ENCODE measurements around the gene DCBLD2.
"Not testable (repeated sequence)": the region's sequence is repeated elsewhere in the genome, so short reads cannot be mapped to it uniquely, and the experiment has no call there.

DCBLD2 gene

GRCh38 chr3:98901119-98901391 lies 440 bp downstream of the DCBLD2 start:
- Mint-ChIP-seq H3K9me3 (ENCODE audit: low read depth) (no peaks in the 10 kb centered on the region), H3K4me1 (ENCODE audit: low read depth) (peaks cover 18% of the 10 kb centered on the region), H3K4me3 (peak overlapping the region; percentile 92), H3K27ac (peak overlapping the region; percentile 46), H3K27me3 (peaks cover 5% of the 10 kb centered on the region), H3K36me3 (no peaks in the 10 kb centered on the region)

- peaks cover 5% of the 10 kb centered on the region for H3K27me3 Mint-ChIP-seq
- no peaks in the 10 kb centered on the region for H3K36me3 Mint-ChIP-seq
- H3K4me1 Mint-ChIP-seq (ENCODE audit: low read depth): peaks cover 18% of the 10 kb centered on the region
- H3K9me3 Mint-ChIP-seq (ENCODE audit: low read depth): no peaks in the 10 kb centered on the region
- H3K27ac Mint-ChIP-seq: peak overlapping the region; percentile 46
- peak overlapping the region; percentile 85 for H3K4me3 Mint-ChIP-seq
Observed at GRCh38 chr3:98900265-98901118, 1.0 kb downstream of the DCBLD2 start.

DNA sequence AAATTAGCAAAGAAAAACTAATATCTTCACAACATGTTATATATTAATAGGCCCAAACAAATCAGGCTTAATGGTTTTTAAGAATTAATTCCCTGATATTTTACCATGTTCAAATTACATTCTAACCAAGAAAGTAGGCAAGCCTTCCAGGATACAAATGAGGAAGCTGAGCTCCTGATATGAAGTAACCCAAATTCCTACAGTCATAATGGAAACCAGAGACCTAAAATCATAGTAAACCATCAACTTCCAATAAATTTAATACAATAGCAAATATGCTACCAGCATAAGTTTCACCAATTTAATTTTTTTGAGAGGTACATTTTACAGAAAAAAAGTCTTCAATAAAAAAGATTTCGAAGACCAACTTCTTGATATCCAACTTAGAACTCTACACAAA lies 3.8 kb downstream of the DCBLD2 start:
- Mint-ChIP-seq H3K27ac (no peak overlapping the region), H3K36me3 (no peaks in the 10 kb centered on the region), H3K9me3 (ENCODE audit: low read depth) (no peaks in the 10 kb centered on the region), H3K27me3 (no peaks in the 10 kb centered on the region), H3K4me1 (ENCODE audit: low read depth) (peaks cover 18% of the 10 kb centered on the region), H3K4me3 (no peak overlapping the region)

DNA sequence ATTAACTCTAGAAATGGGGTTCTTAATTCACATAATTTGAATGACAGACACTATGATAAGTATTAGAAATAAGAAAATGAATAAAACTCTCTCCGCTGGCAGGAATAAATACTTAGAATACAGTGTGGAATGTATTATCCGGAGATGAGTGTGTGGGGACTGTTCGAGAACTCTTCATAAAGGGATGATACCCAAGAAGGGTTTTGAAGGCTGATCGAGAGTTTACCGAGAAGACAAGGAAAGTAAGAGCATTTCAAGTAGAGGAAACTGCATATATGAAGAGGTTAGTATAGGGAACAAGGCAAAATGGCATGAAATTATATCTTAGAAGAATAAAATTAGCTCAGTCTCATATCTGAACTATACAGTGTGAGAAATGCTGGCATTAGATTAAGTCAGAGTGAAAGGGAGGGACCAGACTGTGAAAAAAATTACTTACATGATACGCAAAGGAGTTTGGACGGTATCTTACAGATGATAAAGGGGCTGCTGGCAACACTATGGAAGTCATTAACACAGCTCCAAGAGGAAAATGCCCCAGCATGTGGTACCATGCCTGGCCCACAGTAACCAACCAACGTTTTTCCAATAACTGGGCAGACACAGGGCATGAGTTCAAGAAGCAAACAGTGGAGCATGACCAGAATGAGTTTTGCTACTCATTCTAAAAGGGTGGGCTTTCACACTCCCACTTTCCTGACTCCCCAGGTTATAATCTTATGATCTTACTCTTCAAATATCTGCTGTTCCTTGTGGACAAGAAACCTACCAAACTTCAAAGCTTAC lies 6.5 kb downstream of the DCBLD2 start:
- H3K27ac Mint-ChIP-seq: no peak overlapping the region
- H3K4me1 Mint-ChIP-seq (ENCODE audit: low read depth): peaks cover 5% of the 10 kb centered on the region
- H3K27me3 Mint-ChIP-seq: no peaks in the 10 kb centered on the region
- no peaks in the 10 kb centered on the region for H3K36me3 Mint-ChIP-seq
- H3K9me3 Mint-ChIP-seq (ENCODE audit: low read depth): no peaks in the 10 kb centered on the region
- H3K4me3 Mint-ChIP-seq: no peak overlapping the region

GRCh38 chr3:98893740-98894139 lies 7.8 kb downstream of the DCBLD2 start:
- H3K36me3 Mint-ChIP-seq: no peaks in the 10 kb centered on the region
- no peaks in the 10 kb centered on the region for H3K4me1 Mint-ChIP-seq (ENCODE audit: low read depth)
- H3K27ac Mint-ChIP-seq: no peak overlapping the region
- no peak overlapping the region for H3K4me3 Mint-ChIP-seq
- H3K27me3 Mint-ChIP-seq: no peaks in the 10 kb centered on the region
- no peaks in the 10 kb centered on the region for H3K9me3 Mint-ChIP-seq (ENCODE audit: low read depth)

GRCh38 chr3:98892263-98892662 lies 9.2 kb downstream of the DCBLD2 start:
- Mint-ChIP-seq H3K4me3 (no peak overlapping the region), H3K36me3 (no peaks in the 10 kb centered on the region), H3K27ac (no peak overlapping the region), H3K4me1 (ENCODE audit: low read depth) (no peaks in the 10 kb centered on the region), H3K27me3 (no peaks in the 10 kb centered on the region), H3K9me3 (ENCODE audit: low read depth) (no peaks in the 10 kb centered on the region)

- H3K36me3 Mint-ChIP-seq: no peaks in the 10 kb centered on the region
Observed at GRCh38 chr3:98890965-98891910, 10.3 kb downstream of the DCBLD2 start.

DNA sequence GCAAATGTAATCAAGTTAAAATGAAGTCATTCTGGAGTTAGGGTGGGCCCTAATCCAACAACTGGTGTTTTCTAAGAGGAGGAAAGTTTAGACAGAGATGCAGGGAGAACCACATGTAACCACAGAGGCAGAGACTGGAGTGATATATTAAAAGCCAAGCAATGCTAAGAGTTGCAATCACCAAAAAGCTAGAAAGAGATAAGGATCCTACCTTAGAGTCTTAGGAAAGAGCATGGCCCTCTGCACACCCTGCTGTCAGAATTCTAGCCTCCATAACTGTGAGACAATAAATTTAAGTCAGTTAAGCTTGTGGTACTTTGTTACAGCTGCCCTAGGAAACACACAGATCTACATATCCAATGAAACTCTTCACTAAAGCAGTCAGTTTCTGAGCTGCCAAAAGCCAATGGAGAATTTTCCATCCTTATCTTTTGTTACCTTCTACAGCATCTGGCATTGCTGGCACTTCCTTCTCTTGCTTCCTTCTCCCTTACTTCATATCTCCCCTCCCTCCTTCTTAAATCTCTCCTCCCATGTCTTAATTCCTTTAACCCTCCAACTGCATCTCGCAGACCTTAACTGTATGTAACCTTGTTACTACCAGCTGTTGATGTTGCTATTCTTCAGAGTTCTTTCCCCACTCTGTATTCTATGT lies 11.2 kb downstream of the DCBLD2 start:
- no peaks in the 10 kb centered on the region for H3K9me3 Mint-ChIP-seq (ENCODE audit: low read depth)
- no peaks in the 10 kb centered on the region for H3K4me1 Mint-ChIP-seq (ENCODE audit: low read depth)
- no peak overlapping the region for H3K27ac Mint-ChIP-seq
- no peak overlapping the region for H3K4me3 Mint-ChIP-seq
- H3K36me3 Mint-ChIP-seq: no peaks in the 10 kb centered on the region
- H3K27me3 Mint-ChIP-seq: no peaks in the 10 kb centered on the region

More at GRCh38 chr3:98890965-98891910, 10.3 kb downstream of the DCBLD2 start:
- Mint-ChIP-seq H3K27ac (no peak overlapping the region), H3K27me3 (no peaks in the 10 kb centered on the region), H3K9me3 (ENCODE audit: low read depth) (no peaks in the 10 kb centered on the region), H3K4me1 (ENCODE audit: low read depth) (no peaks in the 10 kb centered on the region), H3K4me3 (no peak overlapping the region)

- H3K36me3 Mint-ChIP-seq: no peaks in the 10 kb centered on the region
- no peaks in the 10 kb centered on the region for H3K27me3 Mint-ChIP-seq
- H3K9me3 Mint-ChIP-seq (ENCODE audit: low read depth): no peaks in the 10 kb centered on the region
- no peak overlapping the region for H3K27ac Mint-ChIP-seq
- no peaks in the 10 kb centered on the region for H3K4me1 Mint-ChIP-seq (ENCODE audit: low read depth)
- H3K4me3 Mint-ChIP-seq: no peak overlapping the region
Observed at GRCh38 chr3:98887684-98888083, 13.8 kb downstream of the DCBLD2 start.

DNA sequence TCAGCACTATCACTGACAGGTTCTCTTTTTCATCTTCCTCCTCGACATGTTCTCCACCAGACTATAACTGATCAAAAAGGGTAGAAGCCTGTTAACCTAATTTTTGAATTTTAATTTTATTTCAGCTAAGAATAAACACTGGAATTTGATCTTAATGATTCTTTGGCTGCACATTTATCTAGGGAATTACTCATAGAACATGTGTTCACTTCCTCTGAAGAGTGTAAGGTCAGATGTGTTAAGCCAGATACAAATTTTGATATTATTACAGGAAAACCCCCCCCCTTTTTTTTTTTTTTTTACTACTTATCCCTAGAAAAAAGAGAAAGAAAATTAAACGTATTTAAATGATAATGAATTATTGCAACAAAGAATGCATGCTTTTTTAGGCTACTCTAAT lies 15.0 kb downstream of the DCBLD2 start:
- Mint-ChIP-seq H3K4me3 (no peak overlapping the region), H3K9me3 (ENCODE audit: low read depth) (no peaks in the 10 kb centered on the region), H3K4me1 (ENCODE audit: low read depth) (no peaks in the 10 kb centered on the region), H3K27ac (no peak overlapping the region), H3K27me3 (no peaks in the 10 kb centered on the region), H3K36me3 (no peaks in the 10 kb centered on the region)

DNA sequence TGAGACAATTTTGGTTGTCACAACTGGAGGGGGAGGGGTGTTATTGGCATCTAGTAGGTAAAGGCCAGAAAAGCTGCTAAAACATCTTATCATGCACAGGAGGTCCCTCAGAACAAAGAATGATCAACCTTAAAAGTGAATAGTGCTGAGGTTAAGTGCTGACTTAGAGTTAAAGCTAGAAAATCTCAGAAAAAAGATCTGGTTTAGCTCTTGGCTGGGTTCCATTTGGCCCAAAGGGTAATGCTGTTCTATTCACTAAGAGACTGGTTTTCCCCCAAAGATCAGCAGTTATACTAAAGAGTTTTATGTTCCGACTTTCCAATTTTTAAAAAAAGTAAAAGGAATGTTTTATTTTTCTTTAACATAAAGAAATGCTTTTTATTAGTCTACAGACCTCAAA lies 15.6 kb downstream of the DCBLD2 start:
- Mint-ChIP-seq H3K27ac (no peak overlapping the region), H3K36me3 (no peaks in the 10 kb centered on the region)

GRCh38 chr3:98884675-98885371 lies 16.7 kb downstream of the DCBLD2 start:
- no peak overlapping the region for H3K4me3 Mint-ChIP-seq
- no peaks in the 10 kb centered on the region for H3K27me3 Mint-ChIP-seq
- H3K36me3 Mint-ChIP-seq: peaks cover 2% of the 10 kb centered on the region
- H3K9me3 Mint-ChIP-seq (ENCODE audit: low read depth): no peaks in the 10 kb centered on the region
- H3K27ac Mint-ChIP-seq: no peak overlapping the region
- no peaks in the 10 kb centered on the region for H3K4me1 Mint-ChIP-seq (ENCODE audit: low read depth)

More for the DNA sequence above, 15.6 kb downstream of the DCBLD2 start:
- Mint-ChIP-seq H3K4me3 (no peak overlapping the region), H3K27me3 (no peaks in the 10 kb centered on the region), H3K4me1 (ENCODE audit: low read depth) (no peaks in the 10 kb centered on the region), H3K9me3 (ENCODE audit: low read depth) (no peaks in the 10 kb centered on the region)

GRCh38 chr3:98882614-98883333 lies 18.7 kb downstream of the DCBLD2 start:
- not testable (repeated sequence) for H3K27ac Mint-ChIP-seq; H3K9me3 Mint-ChIP-seq (ENCODE audit: low read depth); H3K36me3 Mint-ChIP-seq; H3K4me1 Mint-ChIP-seq (ENCODE audit: low read depth); H3K4me3 Mint-ChIP-seq; H3K27me3 Mint-ChIP-seq
